Colonic mucosa (tissue), 4 donors: ENCODE results near the gene HOXA13. TPM values are rescaled to one million over a fixed set of nuclear protein-coding genes. Genes with fewer than 3 reads are reported as not detected.

Experiments
- DNase-seq: peaks from one replicate; pipeline ENCODE4 v3.0.0-alpha.2; 2020
- H3K27ac ChIP-seq: fragments of 200-600 bp; one replicate; pipeline ENCODE4 v1.8.0; 2021
- H3K27me3 ChIP-seq: fragments of 200-600 bp; one replicate; pipeline ENCODE4 v1.8.0; 2021
- H3K36me3 ChIP-seq: fragments of 200-600 bp; one replicate; pipeline ENCODE4 v1.8.0; 2021
- H3K4me1 ChIP-seq: fragments of 200-600 bp; one replicate; pipeline ENCODE4 v1.8.0; 2021; ENCODE audit warnings: mild to moderate bottlenecking
- H3K4me3 ChIP-seq: fragments of 200-600 bp; one replicate; pipeline ENCODE4 v1.8.0; 2021
- H3K9ac ChIP-seq, 2 donors: one replicate each; pipeline ENCODE4 v1.7.0; 2013; ENCODE audit warnings: control low read depth in 2 of 2, low read depth in 2 of 2, low read length in 2 of 2
- H3K9me3 ChIP-seq: fragments of 200-600 bp; one replicate; pipeline ENCODE4 v1.8.0; 2021
- intact Hi-C: fragments of 100-400 bp; cut with DNase I; formaldehyde crosslinking; loops from one replicate; pipeline ENCODE4 v1.14.1; 2022
- total RNA-seq, 2 donors: library from RNA; stranded (reverse); fragmentation: NEBNext Ultra II Directional in 1 of 2; extraction: Animal tissue kit (Norgen Biotek cat#: 25700) in 1 of 2; gene quantifications; one replicate each; pipeline ENCODE4 v1.2.1, GENCODE V29; 2021
- TF ChIP-seq, protein P1 (sequence below): fragments of 200-600 bp; IDR thresholded peaks from one replicate; pipeline ENCODE4 v1.8.0; 2022; ENCODE audit warnings: antibody characterized with exemption, mild to moderate bottlenecking
- donor health status: healthy.
- donor health status: DM: no; HTN: no; CAD: no.
- donor health status: DM: no; HTN: no; CAD: no.

The HOXA13 gene
- total RNA-seq, 2 donors from 2014 or later: 22.7 to 33.8 TPM

DNA sequence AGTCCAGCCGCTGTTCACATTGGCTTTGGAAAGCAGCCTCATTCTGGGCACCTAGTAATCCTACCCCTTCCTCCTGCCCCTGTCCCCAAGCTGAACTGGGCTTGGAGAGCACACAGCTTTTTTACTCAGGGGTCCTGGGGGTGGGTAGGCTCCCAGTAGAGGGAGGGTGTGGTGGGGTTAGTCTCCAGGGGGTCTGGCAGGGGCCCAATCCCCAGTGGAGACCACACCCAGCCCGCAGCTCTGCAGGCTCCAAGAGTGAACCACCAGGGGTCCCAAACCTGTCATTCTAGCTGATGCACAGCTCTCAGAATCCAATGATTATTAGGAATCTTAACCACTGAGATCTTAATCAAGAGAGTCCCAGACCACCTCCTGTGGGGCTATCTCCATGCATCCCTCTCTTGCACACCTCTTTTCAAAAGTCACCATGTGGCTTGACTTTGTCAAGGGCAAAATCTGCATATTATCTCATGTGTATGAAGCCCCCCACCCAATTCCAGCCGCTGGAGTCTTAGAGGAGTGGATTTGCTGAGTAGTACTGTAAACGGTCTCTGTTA, 17.5 kb downstream of the HOXA13 start:
- Histone ChIP-seq H3K27ac (peak overlapping the region; percentile 94), H3K9ac (peak overlapping the region; percentile 54 to 89), H3K9me3 (no peaks in the 10 kb centered on the region), H3K4me1 (peaks cover 20% of the 10 kb centered on the region), H3K27me3 (peaks cover 5% of the 10 kb centered on the region), H3K4me3 (peak overlapping the region; percentile 50), H3K36me3 (no peaks in the 10 kb centered on the region)
- TF ChIP-seq, protein P1, sequence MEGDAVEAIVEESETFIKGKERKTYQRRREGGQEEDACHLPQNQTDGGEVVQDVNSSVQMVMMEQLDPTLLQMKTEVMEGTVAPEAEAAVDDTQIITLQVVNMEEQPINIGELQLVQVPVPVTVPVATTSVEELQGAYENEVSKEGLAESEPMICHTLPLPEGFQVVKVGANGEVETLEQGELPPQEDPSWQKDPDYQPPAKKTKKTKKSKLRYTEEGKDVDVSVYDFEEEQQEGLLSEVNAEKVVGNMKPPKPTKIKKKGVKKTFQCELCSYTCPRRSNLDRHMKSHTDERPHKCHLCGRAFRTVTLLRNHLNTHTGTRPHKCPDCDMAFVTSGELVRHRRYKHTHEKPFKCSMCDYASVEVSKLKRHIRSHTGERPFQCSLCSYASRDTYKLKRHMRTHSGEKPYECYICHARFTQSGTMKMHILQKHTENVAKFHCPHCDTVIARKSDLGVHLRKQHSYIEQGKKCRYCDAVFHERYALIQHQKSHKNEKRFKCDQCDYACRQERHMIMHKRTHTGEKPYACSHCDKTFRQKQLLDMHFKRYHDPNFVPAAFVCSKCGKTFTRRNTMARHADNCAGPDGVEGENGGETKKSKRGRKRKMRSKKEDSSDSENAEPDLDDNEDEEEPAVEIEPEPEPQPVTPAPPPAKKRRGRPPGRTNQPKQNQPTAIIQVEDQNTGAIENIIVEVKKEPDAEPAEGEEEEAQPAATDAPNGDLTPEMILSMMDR: no peak
- DNase-seq: no peak
- intact Hi-C loops: no loop called here

DNA sequence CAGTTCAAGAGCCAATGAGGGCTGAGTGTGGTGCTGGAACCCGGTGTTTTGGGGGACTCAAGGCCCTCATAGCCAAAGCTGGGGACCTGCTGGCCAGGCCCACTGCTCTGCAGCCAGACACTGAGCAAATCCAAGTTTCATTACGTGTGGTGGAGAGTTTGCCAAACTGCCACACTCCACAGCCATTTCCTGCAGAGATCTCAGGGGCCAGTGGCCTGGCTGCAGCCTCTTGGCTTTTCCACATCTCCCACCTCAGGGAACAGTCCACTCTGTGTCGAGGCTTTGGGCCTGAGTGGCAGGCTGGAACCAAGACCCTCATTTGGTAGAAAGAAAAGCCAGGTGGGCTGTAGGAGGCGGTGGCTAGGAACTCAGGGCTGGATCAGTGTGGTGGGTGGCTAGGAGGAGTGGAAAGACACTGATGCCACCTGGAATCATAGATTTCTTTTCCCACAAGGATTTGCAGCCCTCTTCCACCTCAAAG, 18.1 kb downstream of the HOXA13 start:
- Histone ChIP-seq H3K9ac (peak overlapping the region; percentile 54 to 89), H3K27ac (peak overlapping the region; percentile 94), H3K4me3 (no peak overlapping the region), H3K4me1 (peaks cover 20% of the 10 kb centered on the region), H3K27me3 (peaks cover 5% of the 10 kb centered on the region), H3K36me3 (no peaks in the 10 kb centered on the region), H3K9me3 (no peaks in the 10 kb centered on the region)
- no peak for DNase-seq
- intact Hi-C loops: no loop called here
- TF ChIP-seq, protein P1: no peak

DNA sequence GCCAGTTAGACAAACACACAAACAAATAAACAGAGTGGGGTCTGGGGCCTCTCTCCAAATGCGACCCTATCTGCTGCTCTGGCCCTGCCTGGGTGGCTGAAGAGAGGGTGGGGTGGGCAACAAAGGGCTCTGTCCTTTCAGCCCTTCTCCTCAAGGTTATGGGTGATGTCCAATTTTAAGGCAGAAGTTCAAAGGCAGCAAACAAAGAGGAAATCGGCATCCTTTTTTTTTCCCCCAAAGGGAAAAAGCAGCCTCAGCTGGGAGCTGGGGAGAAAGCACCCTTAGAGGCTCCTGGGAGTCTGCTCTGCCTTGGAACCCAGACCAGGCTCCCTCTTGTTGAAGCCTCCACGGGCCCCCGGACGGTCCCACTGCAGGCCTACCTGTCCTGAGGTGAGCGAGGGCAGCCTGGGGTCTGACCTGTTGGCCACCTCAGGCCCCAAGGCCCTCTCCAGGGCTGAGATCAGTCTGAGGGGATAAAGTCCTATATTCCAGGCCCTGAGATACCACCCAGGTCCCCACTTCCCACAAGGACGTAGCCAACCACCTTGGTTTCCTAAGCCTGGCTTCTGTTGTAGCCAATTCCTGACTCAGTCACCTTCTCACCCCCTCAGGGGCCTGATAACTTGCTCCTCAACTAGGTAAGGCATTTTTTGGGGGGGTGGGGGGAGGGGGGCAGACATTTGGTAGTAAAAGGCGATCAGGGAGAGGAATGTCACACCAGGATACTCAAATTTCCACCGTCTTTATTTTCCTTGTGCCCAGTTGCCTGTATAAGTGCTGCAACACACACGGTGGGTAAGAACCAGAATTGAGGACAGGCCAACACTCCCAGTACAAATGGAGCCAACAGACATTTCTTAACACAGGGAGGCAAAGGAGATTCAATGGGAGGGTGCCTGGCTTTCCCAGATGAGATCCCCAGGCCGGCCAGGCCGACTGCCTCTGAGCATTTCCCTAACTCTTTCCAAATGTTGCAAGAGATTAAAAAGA, 19.2 kb downstream of the HOXA13 start:
- TF ChIP-seq, protein P1: no peak
- Histone ChIP-seq H3K4me3 (no peak overlapping the region), H3K27ac (peak overlapping the region; percentile 94), H3K9me3 (no peaks in the 10 kb centered on the region), H3K36me3 (no peaks in the 10 kb centered on the region), H3K9ac (peak overlapping the region; percentile 46 to 98), H3K27me3 (peaks cover 5% of the 10 kb centered on the region), H3K4me1 (peaks cover 20% of the 10 kb centered on the region)
- no peak for DNase-seq
- intact Hi-C loops: no loop called here

DNA sequence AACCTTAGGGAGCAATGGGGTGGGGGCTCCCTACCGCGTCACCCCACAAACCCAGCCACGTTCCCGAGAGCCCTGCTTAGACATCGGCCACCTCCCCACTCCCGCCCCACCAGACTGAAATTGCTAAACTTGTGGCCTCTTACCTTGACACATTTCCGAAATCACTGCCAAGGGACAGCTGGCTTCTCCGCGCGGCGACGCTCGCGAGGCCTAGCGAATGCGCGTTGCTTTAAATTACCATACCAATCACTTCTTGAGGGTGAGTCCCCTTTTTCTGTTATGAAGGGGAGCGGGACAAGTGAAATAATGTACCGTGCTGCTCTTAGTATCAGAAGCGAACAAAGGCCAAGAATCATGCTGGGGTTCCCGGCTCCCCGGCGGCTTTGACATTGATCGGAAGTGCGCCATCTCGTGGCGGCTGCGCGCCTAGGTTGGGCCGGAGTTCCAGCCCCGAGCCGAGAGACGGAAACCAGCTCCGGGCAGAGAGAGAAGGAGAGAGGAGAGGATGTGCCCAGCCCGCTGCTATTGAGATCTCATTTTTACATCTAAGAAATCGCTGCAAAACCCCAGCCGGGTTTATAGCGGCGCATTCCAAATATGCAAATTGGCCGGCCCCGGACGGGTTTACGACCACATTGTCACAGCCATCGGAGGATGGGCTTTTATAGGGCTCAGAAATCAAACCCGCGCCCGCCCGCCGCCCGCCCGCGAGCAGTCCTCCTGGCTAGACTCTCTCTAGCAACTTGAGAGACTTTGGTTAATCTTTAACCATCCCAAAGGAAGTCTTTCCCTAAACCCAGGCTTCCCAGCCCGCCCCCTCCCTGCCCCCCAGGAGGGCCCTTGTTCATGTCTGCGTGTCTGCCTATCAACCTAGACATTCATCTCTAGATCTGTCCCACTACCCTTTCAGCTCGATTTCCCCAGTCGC, 20.1 kb downstream of the HOXA13 start:
- no peaks in the 10 kb centered on the region for H3K27me3 ChIP-seq
- H3K9me3 ChIP-seq: no peaks in the 10 kb centered on the region
- no peaks in the 10 kb centered on the region for H3K36me3 ChIP-seq
- peak overlapping the region; percentile 63 to 98 for H3K9ac ChIP-seq
- peak overlapping the region; percentile 94 for H3K27ac ChIP-seq
- peak; percentile 90 for DNase-seq
- TF ChIP-seq, protein P1: peak; percentile 93
- H3K4me1 ChIP-seq: peaks cover 20% of the 10 kb centered on the region
- peak overlapping the region; percentile 28 for H3K4me3 ChIP-seq
- intact Hi-C loops: no loop called here

DNA sequence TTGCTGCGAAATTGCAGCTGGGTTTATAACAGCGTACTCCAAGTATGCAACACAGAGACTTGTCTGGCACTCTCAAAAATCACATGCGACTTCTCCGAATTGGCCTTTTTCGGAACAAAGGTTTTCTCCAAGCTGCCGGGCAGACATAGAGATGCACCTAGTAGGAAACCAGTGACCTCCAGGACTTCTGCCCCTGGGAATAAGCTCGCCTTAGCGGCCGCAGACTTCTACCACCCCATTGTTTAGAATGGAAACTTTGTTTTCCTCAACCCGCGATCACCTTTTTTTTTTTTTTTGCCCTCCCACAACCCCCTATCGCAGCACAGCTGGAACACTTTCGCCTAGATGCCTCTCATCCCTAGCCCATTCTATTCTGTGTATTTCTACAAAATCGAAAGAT, 20.9 kb downstream of the HOXA13 start:
- H3K9me3 ChIP-seq: no peaks in the 10 kb centered on the region
- peaks cover 3% of the 10 kb centered on the region for H3K27me3 ChIP-seq
- intact Hi-C loops: no loop called here
- peak overlapping the region; percentile 63 to 98 for H3K9ac ChIP-seq
- H3K36me3 ChIP-seq: no peaks in the 10 kb centered on the region
- H3K27ac ChIP-seq: peak overlapping the region; percentile 94
- H3K4me3 ChIP-seq: peak overlapping the region; percentile 28
- no peak for DNase-seq
- H3K4me1 ChIP-seq: peaks cover 20% of the 10 kb centered on the region
- TF ChIP-seq, protein P1: no peak
